SK-N-SH (cell line): ENCODE results near the gene USP10. TPM values are rescaled to one million over a fixed set of nuclear protein-coding genes. Genes with fewer than 3 reads are reported as not detected.

Experiments used
- CTCF ChIA-PET: fragments of 300-600, 350-600 bp; formaldehyde crosslinking; extraction: SDS; loops from one replicate; lab custom pipeline; 2021; lab: Yijun Ruan, JAX
- POLR2A ChIA-PET: fragments of 350-600 bp; sonication (Branson Sonifier 250); formaldehyde crosslinking; extraction: SDS; loops from one replicate; lab custom pipeline; 2020; ENCODE audit warnings: antibody characterized with exemption, inconsistent platforms; lab: Yijun Ruan, JAX
- DNase-seq: peaks from one replicate; pipeline ENCODE4 v3.0.0; 2012
- H2AFZ ChIP-seq: fragments of 200-600 bp; sonication (generic); 2 replicates; pipeline ENCODE4 v1.8.1; 2016; ENCODE audit warnings: antibody characterized with exemption, mild to moderate bottlenecking, low read depth
- H3F3A ChIP-seq: fragments of 200-600 bp; sonication (generic); replicated peaks from 2 replicates; pipeline ENCODE3; 2016; ENCODE audit warnings: antibody characterized with exemption, mild to moderate bottlenecking; ENCODE audit not compliant: insufficient read depth
- H3K27ac ChIP-seq, 2 experiments: fragments of 200-500 bp in 1 of 2; fragments of 200-600 bp in 1 of 2; sonication (Bioruptor generic) in 1 of 2; sonication (generic), shearing (Covaris generic) in 1 of 2; 2 replicates each; pipeline versions ENCODE4 v1.5.1 to v1.6.1; 2014 to 2016; ENCODE audit warnings: low read depth in 2 of 2, inconsistent platforms in 1 of 2, low read length in 1 of 2, mild to moderate bottlenecking in 1 of 2, mixed read lengths in 1 of 2
- H3K27me3 ChIP-seq: fragments of 200-600 bp; sonication (generic), shearing (Covaris generic); 2 replicates; pipeline ENCODE4 v1.6.1; 2016; ENCODE audit warnings: mixed run types; ENCODE audit not compliant: insufficient read depth
- H3K36me3 ChIP-seq, 2 experiments: fragments of 200-500 bp in 1 of 2; fragments of 200-600 bp in 1 of 2; sonication (Bioruptor generic) in 1 of 2; sonication (generic) in 1 of 2; replicated peaks in 1 of 2; 2 replicates each; pipeline versions ENCODE3 to v1.5.1; 2014 to 2016; ENCODE audit warnings: low read length in 1 of 2, mild to moderate bottlenecking in 1 of 2; ENCODE audit not compliant: insufficient read depth in 2 of 2, control insufficient read depth in 1 of 2
- H3K4me1 ChIP-seq, 2 experiments: fragments of 200-500 bp in 1 of 2; fragments of 200-600 bp in 1 of 2; sonication (Bioruptor generic) in 1 of 2; sonication (generic), shearing (Covaris generic) in 1 of 2; 2 replicates each; pipeline versions ENCODE4 v1.5.1 to v1.6.1; 2014 to 2016; ENCODE audit warnings: low read depth in 1 of 2, low read length in 1 of 2, mixed run types in 1 of 2; ENCODE audit not compliant: insufficient read depth in 2 of 2, control insufficient read depth in 1 of 2
- H3K4me2 ChIP-seq: fragments of 200-600 bp; sonication (generic), shearing (Covaris generic); 2 replicates; pipeline ENCODE4 v1.6.1; 2017; ENCODE audit warnings: mixed run types
- H3K4me3 ChIP-seq, 2 experiments: fragments of 200-500 bp in 1 of 2; fragments of 200-600 bp in 1 of 2; sonication (Bioruptor generic) in 1 of 2; sonication (generic), shearing (Covaris generic) in 1 of 2; 2 replicates each; pipeline versions ENCODE4 v1.5.1 to v1.8.1; 2014 to 2016; ENCODE audit warnings: low read depth in 2 of 2, inconsistent platforms in 1 of 2, low read length in 1 of 2, mild to moderate bottlenecking in 1 of 2, mixed read lengths in 1 of 2, moderate library complexity in 1 of 2
- H3K79me2 ChIP-seq: fragments of 200-600 bp; sonication (generic); 2 replicates; pipeline ENCODE4 v1.8.1; 2017; ENCODE audit warnings: mild to moderate bottlenecking; ENCODE audit not compliant: insufficient read depth
- H3K9ac ChIP-seq: fragments of 200-600 bp; sonication (generic); 2 replicates; pipeline ENCODE4 v1.6.1; 2017; ENCODE audit warnings: mixed run types
- H3K9me2 ChIP-seq: fragments of 200-600 bp; sonication (generic); 2 replicates; pipeline ENCODE4 v1.6.1; 2017; ENCODE audit warnings: mixed run types
- H3K9me3 ChIP-seq: fragments of 200-600 bp; sonication (generic); 2 replicates; pipeline ENCODE4 v1.6.1; 2017; ENCODE audit warnings: mixed run types, mild to moderate bottlenecking, moderate library complexity
- H4K20me1 ChIP-seq: fragments of 200-600 bp; sonication (generic); 2 replicates; pipeline ENCODE4 v1.6.1; 2017; ENCODE audit warnings: mild to moderate bottlenecking, mixed run types; ENCODE audit not compliant: insufficient read depth
- CHD2 ChIP-seq: fragments of 150-350 bp; IDR thresholded peaks from 2 replicates; pipeline ENCODE4 v1.6.1; 2018; ENCODE audit warnings: low read length; ENCODE audit not compliant: partially characterized antibody
- ELF1 ChIP-seq: IDR thresholded peaks from 2 replicates; pipeline ENCODE4 v1.4.0; 2012
- EP300 ChIP-seq, 2 experiments: IDR thresholded peaks; 2 replicates each; pipeline versions ENCODE4 v1.4.0 to v1.6.1; 2012; ENCODE audit warnings: borderline replicate concordance in 1 of 2, low read depth in 1 of 2, low read length in 1 of 2
- EZH2phosphoT487 ChIP-seq: fragments of 200-600 bp; sonication (generic); IDR thresholded peaks from 2 replicates; pipeline ENCODE4 v1.6.1; 2017; ENCODE audit warnings: low read depth, mixed run types, mild to moderate bottlenecking, antibody characterized with exemption, moderate library complexity, borderline replicate concordance
- GATA2 ChIP-seq: sonication (generic); formaldehyde crosslinking; IDR thresholded peaks from 2 replicates; pipeline ENCODE4 v1.5.0; 2020; ENCODE audit warnings: mild to moderate bottlenecking, missing genetic modification reagents
- JUND ChIP-seq: IDR thresholded peaks from 2 replicates; pipeline ENCODE4 v1.4.0; 2012
- MEF2A ChIP-seq: IDR thresholded peaks from 2 replicates; pipeline ENCODE4 v1.4.0; 2012; ENCODE audit warnings: low read depth, borderline replicate concordance
- NFIC ChIP-seq: IDR thresholded peaks from 2 replicates; pipeline ENCODE4 v1.4.0; 2012; ENCODE audit warnings: borderline replicate concordance
- NRF1 ChIP-seq: IDR thresholded peaks from 2 replicates; pipeline ENCODE4 v1.6.1; 2012; ENCODE audit warnings: low read depth, mild to moderate bottlenecking, low read length
- RAD21 ChIP-seq: IDR thresholded peaks from 2 replicates; pipeline ENCODE4 v1.6.1; 2012; ENCODE audit warnings: mild to moderate bottlenecking, low read length
- RXRA ChIP-seq: IDR thresholded peaks from 2 replicates; pipeline ENCODE4 v1.4.0; 2012; ENCODE audit warnings: low read depth, mild to moderate bottlenecking, borderline replicate concordance
- TCF12 ChIP-seq: IDR thresholded peaks from 2 replicates; pipeline ENCODE4 v1.4.0; 2012
- WGBS: methylation state at CpG from one replicate; pipeline ENCODE4 v1.1.6; 2017; ENCODE audit warnings: low lambda C conversion rate; 5-methylcytosine and 5-hydroxymethylcytosine counted together
- polyA plus RNA-seq, 3 experiments: library from polyadenylated mRNA; depleted of rRNA; stranded (reverse); fragments of >200 nt; gene quantifications; 2 replicates each; pipeline ENCODE4 v1.2.3, GENCODE V29; 2012
- TF ChIP-seq, protein P1 (sequence below): IDR thresholded peaks from 2 replicates; pipeline ENCODE4 v1.4.0; 2012; ENCODE audit warnings: low read depth, borderline replicate concordance
- TF ChIP-seq, protein P2 (sequence below): fragments of 150-350 bp; IDR thresholded peaks from 2 replicates; pipeline ENCODE4 v1.6.1; 2017; ENCODE audit warnings: antibody characterized with exemption, low read length, low read depth, borderline replicate concordance
- TF ChIP-seq, protein P3 (sequence below): IDR thresholded peaks from 2 replicates; pipeline ENCODE4 v1.4.0; 2012; ENCODE audit warnings: low read depth, borderline replicate concordance

The USP10 gene
- polyA plus RNA-seq, 1 of the 3 experiments (the other 2 are of a cell fraction): 49.2 TPM

DNA sequence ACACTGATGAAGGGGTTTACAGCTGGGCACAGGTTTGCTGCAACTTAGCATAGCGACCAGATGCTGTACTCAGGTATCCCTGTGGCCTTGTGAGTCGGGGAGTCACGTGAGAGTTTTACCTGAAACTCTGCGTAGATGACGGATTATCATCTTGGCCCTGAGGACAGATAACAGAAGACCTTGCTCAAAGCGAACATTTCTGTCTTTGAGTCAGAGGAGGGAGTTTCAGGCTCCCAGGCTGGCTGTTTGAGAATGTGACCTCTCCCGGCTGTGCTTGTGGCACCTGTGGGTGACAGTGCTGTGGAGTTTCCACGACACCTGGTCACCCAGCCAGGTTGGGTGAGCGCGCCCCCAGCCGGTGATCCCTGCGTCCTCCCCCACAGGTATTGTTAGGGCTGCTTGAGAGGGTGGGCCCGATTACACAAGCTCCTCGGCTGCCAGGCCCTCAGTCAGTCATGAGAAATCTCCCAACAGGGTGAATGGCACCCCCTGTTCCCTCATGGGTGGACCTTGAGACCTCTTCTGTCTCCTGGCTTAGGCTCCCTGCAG is 75.5 kb downstream of the USP10 start (continued):
- TF ChIP-seq, protein P1, sequence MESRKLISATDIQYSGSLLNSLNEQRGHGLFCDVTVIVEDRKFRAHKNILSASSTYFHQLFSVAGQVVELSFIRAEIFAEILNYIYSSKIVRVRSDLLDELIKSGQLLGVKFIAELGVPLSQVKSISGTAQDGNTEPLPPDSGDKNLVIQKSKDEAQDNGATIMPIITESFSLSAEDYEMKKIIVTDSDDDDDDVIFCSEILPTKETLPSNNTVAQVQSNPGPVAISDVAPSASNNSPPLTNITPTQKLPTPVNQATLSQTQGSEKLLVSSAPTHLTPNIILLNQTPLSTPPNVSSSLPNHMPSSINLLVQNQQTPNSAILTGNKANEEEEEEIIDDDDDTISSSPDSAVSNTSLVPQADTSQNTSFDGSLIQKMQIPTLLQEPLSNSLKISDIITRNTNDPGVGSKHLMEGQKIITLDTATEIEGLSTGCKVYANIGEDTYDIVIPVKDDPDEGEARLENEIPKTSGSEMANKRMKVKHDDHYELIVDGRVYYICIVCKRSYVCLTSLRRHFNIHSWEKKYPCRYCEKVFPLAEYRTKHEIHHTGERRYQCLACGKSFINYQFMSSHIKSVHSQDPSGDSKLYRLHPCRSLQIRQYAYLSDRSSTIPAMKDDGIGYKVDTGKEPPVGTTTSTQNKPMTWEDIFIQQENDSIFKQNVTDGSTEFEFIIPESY: no peak
- TF ChIP-seq EP300 (IDR thresholded peaks at IDR 0.05; ENCODE audit: borderline replicate concordance in 1 of 2, low read depth in 1 of 2, low read length in 1 of 2): no peak
- TF ChIP-seq, all 33 proteins: peak for 0

DNA sequence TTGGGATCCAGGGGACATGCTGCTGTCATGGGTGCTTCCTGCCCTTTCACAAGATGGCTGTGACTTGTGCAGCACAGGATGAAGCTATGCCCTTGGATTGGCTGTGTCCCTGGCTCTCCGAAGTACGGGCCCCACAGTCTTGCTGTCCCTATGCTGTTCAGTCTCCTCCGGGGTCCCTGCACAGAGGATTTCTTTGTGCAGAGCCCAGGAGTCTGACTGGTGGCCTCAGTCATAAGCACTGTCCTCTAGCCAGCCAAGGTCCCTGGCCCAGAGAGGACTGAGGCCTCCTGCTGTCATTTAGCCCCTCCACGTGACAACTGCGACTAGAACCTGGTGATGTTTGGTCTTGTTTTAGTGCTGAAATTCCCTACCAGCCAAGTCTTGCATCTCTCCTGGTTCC is 77.6 kb downstream of the USP10 start:
- TF ChIP-seq TCF12 (no peak), GATA2 (CRISPR knock-in tag) (no peak), CHD2 (no peak), NFIC (no peak), ELF1 (no peak), RXRA (no peak), EZH2phosphoT487 (no peak), RAD21 (no peak), NRF1 (no peak), JUND (no peak), EP300 (IDR thresholded peaks at IDR 0.05; ENCODE audit: borderline replicate concordance in 1 of 2, low read depth in 1 of 2, low read length in 1 of 2) (no peak), MEF2A (no peak)
- TF ChIP-seq, protein P2, sequence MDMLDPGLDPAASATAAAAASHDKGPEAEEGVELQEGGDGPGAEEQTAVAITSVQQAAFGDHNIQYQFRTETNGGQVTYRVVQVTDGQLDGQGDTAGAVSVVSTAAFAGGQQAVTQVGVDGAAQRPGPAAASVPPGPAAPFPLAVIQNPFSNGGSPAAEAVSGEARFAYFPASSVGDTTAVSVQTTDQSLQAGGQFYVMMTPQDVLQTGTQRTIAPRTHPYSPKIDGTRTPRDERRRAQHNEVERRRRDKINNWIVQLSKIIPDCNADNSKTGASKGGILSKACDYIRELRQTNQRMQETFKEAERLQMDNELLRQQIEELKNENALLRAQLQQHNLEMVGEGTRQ: no peak
- TF ChIP-seq, protein P3, sequence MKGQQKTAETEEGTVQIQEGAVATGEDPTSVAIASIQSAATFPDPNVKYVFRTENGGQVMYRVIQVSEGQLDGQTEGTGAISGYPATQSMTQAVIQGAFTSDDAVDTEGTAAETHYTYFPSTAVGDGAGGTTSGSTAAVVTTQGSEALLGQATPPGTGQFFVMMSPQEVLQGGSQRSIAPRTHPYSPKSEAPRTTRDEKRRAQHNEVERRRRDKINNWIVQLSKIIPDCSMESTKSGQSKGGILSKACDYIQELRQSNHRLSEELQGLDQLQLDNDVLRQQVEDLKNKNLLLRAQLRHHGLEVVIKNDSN: no peak
- Histone ChIP-seq H3K4me1 (no peaks in the 10 kb centered on the region), H3K9me2 (no peaks in the 10 kb centered on the region), H3K27ac (no peak overlapping the region), H3K4me2 (no peak overlapping the region), H3K4me3 (no peak overlapping the region), H3K9ac (no peak overlapping the region), H3K36me3 (peaks cover 49 to 62% of the 10 kb centered on the region in 2 experiments), H3K79me2 (no peaks in the 10 kb centered on the region), H3K9me3 (no peaks in the 10 kb centered on the region), H3K27me3 (no peaks in the 10 kb centered on the region), H3F3A (no peaks in the 10 kb centered on the region), H2AFZ (no peak overlapping the region), H4K20me1 (no peaks in the 10 kb centered on the region)
- CTCF ChIA-PET: interaction anchor here (1.1 to 3.6 kb wide), 3 partner anchors 22 to 266 kb away, joined by 3 to 11 read pairs (median 6); no protein-coding TSS in a partner anchor
- no peak for DNase-seq
- POLR2A ChIA-PET: no interaction called here
- WGBS: 100% methylated on average over 2 of the region's 5 CpGs
